Large intestine (tissue), 3 donors: ENCODE data around the gene PAFAH1B1. TPM values are rescaled to one million over a fixed set of nuclear protein-coding genes. Genes with fewer than 3 reads are reported as not detected.
"Not testable (repeated sequence)": the region's sequence is repeated elsewhere in the genome, so short reads cannot be mapped to it uniquely, and the experiment has no call there.

Experiments used
- DNase-seq, 2 donors: peaks; one replicate each; pipeline versions ENCODE4 v3.0.0 to v3.0.0-alpha.2; 2013
- H3K27ac ChIP-seq: one replicate; pipeline ENCODE4 v1.5.1; 2013; ENCODE audit warnings: low read length
- H3K27me3 ChIP-seq: 2 replicates; pipeline ENCODE4 v1.6.1; 2013; ENCODE audit warnings: low read length; ENCODE audit not compliant: control insufficient read depth, insufficient read depth
- H3K36me3 ChIP-seq: 2 replicates; pipeline ENCODE4 v1.6.1; 2013; ENCODE audit warnings: low read length; ENCODE audit not compliant: control insufficient read depth, insufficient read depth
- H3K4me1 ChIP-seq: one replicate; pipeline ENCODE4 v1.6.1; 2013; ENCODE audit warnings: low read length; ENCODE audit not compliant: control insufficient read depth, insufficient read depth
- H3K4me3 ChIP-seq: one replicate; pipeline ENCODE4 v1.5.1; 2013; ENCODE audit warnings: low read length
- H3K9me3 ChIP-seq: one replicate; pipeline ENCODE4 v1.6.1; 2013; ENCODE audit warnings: mild to moderate bottlenecking, low read depth, low read length, moderate library complexity; ENCODE audit not compliant: control insufficient read depth
- WGBS: methylation state at CpG from one replicate; pipeline ENCODE4 v1.1.5; 2013; ENCODE audit warnings: low lambda C conversion rate; ENCODE audit not compliant: insufficient coverage; 5-methylcytosine and 5-hydroxymethylcytosine counted together
- polyA plus RNA-seq: library from polyadenylated mRNA; unstranded; fragments of 120-200 nt; gene quantifications from one replicate; pipeline ENCODE4 v1.2.1, GENCODE V29; 2013

The PAFAH1B1 gene
- polyA plus RNA-seq, 1 donor = 107 TPM

- Histone ChIP-seq H3K36me3 (no peaks in the 10 kb centered on the region), H3K27ac (no peak overlapping the region), H3K9me3 (no peaks in the 10 kb centered on the region), H3K4me3 (no peak overlapping the region), H3K4me1 (no peaks in the 10 kb centered on the region), H3K27me3 (no peaks in the 10 kb centered on the region)
- WGBS = 90% methylated on average over 3 of the region's 8 CpGs
- no peak for DNase-seq
Measured at GRCh38 chr17:2562162-2562858, 31.1 kb upstream of the PAFAH1B1 start.

GRCh38 chr17:2563061-2563460 lies 30.4 kb upstream of the PAFAH1B1 start:
- Histone ChIP-seq H3K27ac (no peak overlapping the region), H3K27me3 (no peaks in the 10 kb centered on the region), H3K36me3 (no peaks in the 10 kb centered on the region), H3K4me1 (no peaks in the 10 kb centered on the region), H3K4me3 (no peak overlapping the region), H3K9me3 (no peaks in the 10 kb centered on the region)
- no peak for DNase-seq
- no CpG with 5 or more reads among the region's 7 CpGs for WGBS

- Histone ChIP-seq H3K4me1 (no peaks in the 10 kb centered on the region), H3K36me3 (no peaks in the 10 kb centered on the region), H3K4me3 (no peak overlapping the region), H3K9me3 (no peaks in the 10 kb centered on the region), H3K27me3 (no peaks in the 10 kb centered on the region), H3K27ac (no peak overlapping the region)
- DNase-seq = no peak
- 80% methylated on average over 1 of the region's 6 CpGs for whole genome bisulfite sequencing
Measured at GRCh38 chr17:2563543-2563942, 29.9 kb upstream of the PAFAH1B1 start.

- no peak overlapping the region for H3K4me3 ChIP-seq
- H3K36me3 ChIP-seq = no peaks in the 10 kb centered on the region
- no peak overlapping the region for H3K27ac ChIP-seq
- peak; percentile 23 to 52 for DNase-seq
- H3K4me1 ChIP-seq = no peaks in the 10 kb centered on the region
- H3K9me3 ChIP-seq = no peaks in the 10 kb centered on the region
- H3K27me3 ChIP-seq = no peaks in the 10 kb centered on the region
- 40% methylated on average over 1 of the region's 5 CpGs for WGBS
Measured at GRCh38 chr17:2564877-2565276, 28.6 kb upstream of the PAFAH1B1 start.

DNA sequence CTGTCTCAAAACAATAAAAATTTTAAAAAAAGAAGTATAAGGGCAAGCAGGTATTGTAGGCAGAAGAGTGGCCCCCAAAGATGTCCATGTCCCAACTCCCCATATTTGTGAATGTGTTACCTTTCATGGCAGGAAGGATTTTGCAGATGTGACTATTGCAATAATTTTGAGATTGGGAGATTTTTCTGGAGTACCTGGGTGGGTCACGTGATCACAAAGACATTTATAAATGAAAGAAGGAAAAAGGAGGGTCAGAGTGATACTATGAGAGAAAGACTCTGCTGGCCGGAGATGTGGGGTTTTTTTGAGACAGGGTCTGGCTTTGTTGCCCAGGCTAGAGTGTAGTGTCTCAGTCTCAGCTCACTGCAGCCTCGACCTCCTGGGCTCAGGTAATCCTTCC lies 27.4 kb upstream of the PAFAH1B1 start:
- H3K4me1 ChIP-seq = no peaks in the 10 kb centered on the region
- H3K27ac ChIP-seq = no peak overlapping the region
- no peaks in the 10 kb centered on the region for H3K9me3 ChIP-seq
- H3K4me3 ChIP-seq = no peak overlapping the region
- no peaks in the 10 kb centered on the region for H3K36me3 ChIP-seq
- DNase-seq = no peak
- WGBS = no CpG with 5 or more reads among the region's 3 CpGs
- no peaks in the 10 kb centered on the region for H3K27me3 ChIP-seq

GRCh38 chr17:2571523-2572303 lies 21.7 kb upstream of the PAFAH1B1 start:
- DNase-seq = no peak
- no peak overlapping the region for H3K27ac ChIP-seq
- H3K27me3 ChIP-seq = no peaks in the 10 kb centered on the region
- no peak overlapping the region for H3K4me3 ChIP-seq
- WGBS = no CpG with 5 or more reads among the region's 4 CpGs
- H3K36me3 ChIP-seq = no peaks in the 10 kb centered on the region
- H3K9me3 ChIP-seq = no peaks in the 10 kb centered on the region
- H3K4me1 ChIP-seq = no peaks in the 10 kb centered on the region

GRCh38 chr17:2572304-2572609 lies 21.2 kb upstream of the PAFAH1B1 start:
- H3K4me3 ChIP-seq, DNase-seq, H3K27me3 ChIP-seq, H3K27ac ChIP-seq, H3K36me3 ChIP-seq, H3K4me1 ChIP-seq, H3K9me3 ChIP-seq: not testable (repeated sequence)
- no CpG with 5 or more reads among the region's 7 CpGs for WGBS

GRCh38 chr17:2580151-2580550 lies 13.3 kb upstream of the PAFAH1B1 start:
- Histone ChIP-seq H3K27me3 (no peaks in the 10 kb centered on the region), H3K9me3 (no peaks in the 10 kb centered on the region)
- 68% methylated on average over 2 of the region's 4 CpGs for WGBS

GRCh38 chr17:2580661-2581060 lies 12.8 kb upstream of the PAFAH1B1 start:
- H3K4me1 ChIP-seq = no peaks in the 10 kb centered on the region
- no peaks in the 10 kb centered on the region for H3K9me3 ChIP-seq
- no peaks in the 10 kb centered on the region for H3K27me3 ChIP-seq
- H3K36me3 ChIP-seq = no peaks in the 10 kb centered on the region
- no peak overlapping the region for H3K4me3 ChIP-seq
- no CpG with 5 or more reads among the region's 5 CpGs for WGBS
- H3K27ac ChIP-seq = no peak overlapping the region
- DNase-seq = no peak

More at GRCh38 chr17:2580151-2580550, 13.3 kb upstream of the PAFAH1B1 start:
- Histone ChIP-seq H3K4me1 (no peaks in the 10 kb centered on the region), H3K36me3 (no peaks in the 10 kb centered on the region), H3K27ac (no peak overlapping the region), H3K4me3 (no peak overlapping the region)
- no peak for DNase-seq

GRCh38 chr17:2582493-2582892 lies 11.0 kb upstream of the PAFAH1B1 start:
- no CpG with 5 or more reads among the region's 18 CpGs for WGBS
- Histone ChIP-seq H3K36me3 (no peaks in the 10 kb centered on the region), H3K4me1 (no peaks in the 10 kb centered on the region), H3K27me3 (peaks cover 3% of the 10 kb centered on the region), H3K9me3 (no peaks in the 10 kb centered on the region), H3K27ac (no peak overlapping the region), H3K4me3 (no peak overlapping the region)
- no peak for DNase-seq
